HG03460 (cell line): ENCODE data around the gene FGGY.
"Not testable (repeated sequence)": the region's sequence is repeated elsewhere in the genome, so short reads cannot be mapped to it uniquely, and the experiment has no call there.

Experiments used
- ATAC-seq: cut with Tn5 transposase; IDR thresholded peaks from one replicate; pipeline ENCODE4 v1.9.1; 2021; ENCODE audit not compliant: unreplicated experiment

The FGGY gene

GRCh38 chr1:59532102-59532501 is 235.2 kb downstream of the FGGY start:
- ATAC-seq, result no peak

GRCh38 chr1:59538476-59538875 is 241.6 kb downstream of the FGGY start:
- not testable (repeated sequence) for ATAC-seq

- ATAC-seq, result no peak
These were observed 243.2 kb downstream of the FGGY start for GRCh38 chr1:59539961-59540681.

- no peak for ATAC-seq
These were observed 244.3 kb downstream of the FGGY start for GRCh38 chr1:59541161-59541560.

GRCh38 chr1:59541891-59542290 is 245.0 kb downstream of the FGGY start:
- no peak for ATAC-seq

GRCh38 chr1:59543211-59543668 is 246.3 kb downstream of the FGGY start:
- ATAC-seq, result no peak

- no peak for ATAC-seq
These were observed 247.9 kb downstream of the FGGY start for GRCh38 chr1:59544615-59545293.

- ATAC-seq, result no peak
These were observed 248.9 kb downstream of the FGGY start for GRCh38 chr1:59545830-59546229.

GRCh38 chr1:59549066-59549837 is 252.4 kb downstream of the FGGY start:
- no peak for ATAC-seq

GRCh38 chr1:59549903-59550302 is 253.0 kb downstream of the FGGY start:
- no peak for ATAC-seq

GRCh38 chr1:59552007-59552406 is 255.1 kb downstream of the FGGY start:
- ATAC-seq, result no peak

- no peak for ATAC-seq
These were observed 256.5 kb downstream of the FGGY start for GRCh38 chr1:59553371-59553770.

- ATAC-seq, result no peak
These were observed 257.2 kb downstream of the FGGY start for GRCh38 chr1:59554011-59554663.

- no peak for ATAC-seq
These were observed 257.9 kb downstream of the FGGY start for GRCh38 chr1:59554752-59555151.

GRCh38 chr1:59556398-59556797 is 259.5 kb downstream of the FGGY start:
- ATAC-seq, result no peak

- no peak for ATAC-seq
These were observed 260.1 kb downstream of the FGGY start for GRCh38 chr1:59556802-59557548.

- ATAC-seq, result no peak
These were observed 260.6 kb downstream of the FGGY start for GRCh38 chr1:59557549-59557885.

- ATAC-seq, result not testable (repeated sequence)
These were observed 261.7 kb downstream of the FGGY start for GRCh38 chr1:59558580-59558979.

GRCh38 chr1:59560807-59561450 is 264.0 kb downstream of the FGGY start:
- ATAC-seq, result no peak

- ATAC-seq, result no peak
These were observed 264.9 kb downstream of the FGGY start for GRCh38 chr1:59561796-59562195.
